GM21717 (cell line): ENCODE results near the gene BMP7.

Experiments used
- ATAC-seq: cut with Tn5 transposase; IDR thresholded peaks from one replicate; pipeline ENCODE4 v1.9.1; 2021; ENCODE audit warnings: mild to moderate bottlenecking, moderate library complexity; ENCODE audit not compliant: unreplicated experiment

The BMP7 gene

GRCh38 chr20:57131601-57132391 lies 134.6 kb downstream of the BMP7 start:
- no peak for ATAC-seq

DNA sequence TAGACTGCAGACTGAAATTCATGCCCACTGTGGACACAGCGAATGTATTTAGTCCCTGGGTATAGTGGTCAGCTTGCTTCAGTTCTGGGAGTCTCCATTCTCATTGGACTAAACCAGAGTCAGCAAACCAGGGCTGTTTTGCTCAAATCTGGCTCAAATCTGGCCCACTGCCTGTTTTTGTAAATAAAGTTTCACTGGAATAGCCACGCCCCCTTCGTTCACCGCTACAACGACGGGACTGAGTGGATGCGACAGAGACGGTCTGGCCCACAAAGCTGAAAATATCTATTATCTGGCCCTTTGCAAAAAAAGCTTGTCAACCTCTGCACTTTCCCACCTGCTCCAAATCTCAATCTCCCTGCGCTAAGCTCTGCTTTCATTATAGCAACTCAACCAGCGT lies 135.4 kb downstream of the BMP7 start:
- ATAC-seq: no peak

DNA sequence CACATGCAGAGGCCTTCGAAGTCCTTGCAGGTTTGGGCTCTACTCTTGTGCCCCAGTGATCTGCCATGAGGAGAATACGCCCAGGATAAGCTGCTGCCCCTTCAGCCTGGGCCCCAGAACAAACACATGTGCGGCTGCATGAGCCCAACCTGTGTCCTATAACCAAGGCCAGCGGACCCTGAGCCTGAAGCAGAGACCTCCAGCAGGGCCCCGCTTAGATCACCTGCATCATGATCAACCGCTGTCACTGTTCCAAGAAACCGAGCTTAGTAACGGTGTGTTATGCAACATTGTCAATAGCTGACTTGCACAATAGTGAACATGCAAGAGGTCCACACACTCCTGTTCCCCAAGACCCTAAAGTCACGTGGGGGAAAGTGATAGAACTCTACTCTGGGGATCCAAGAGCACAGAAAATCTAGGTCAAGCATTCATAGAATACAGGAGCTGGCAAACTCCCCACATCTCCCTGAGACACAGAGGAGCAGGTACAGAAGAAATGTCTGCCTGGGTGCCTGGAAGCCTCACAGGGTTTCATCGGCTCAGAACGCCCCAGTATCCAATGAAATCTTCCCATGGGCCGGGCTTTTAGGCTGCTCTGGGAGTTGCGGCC lies 136.2 kb downstream of the BMP7 start:
- no peak for ATAC-seq

DNA sequence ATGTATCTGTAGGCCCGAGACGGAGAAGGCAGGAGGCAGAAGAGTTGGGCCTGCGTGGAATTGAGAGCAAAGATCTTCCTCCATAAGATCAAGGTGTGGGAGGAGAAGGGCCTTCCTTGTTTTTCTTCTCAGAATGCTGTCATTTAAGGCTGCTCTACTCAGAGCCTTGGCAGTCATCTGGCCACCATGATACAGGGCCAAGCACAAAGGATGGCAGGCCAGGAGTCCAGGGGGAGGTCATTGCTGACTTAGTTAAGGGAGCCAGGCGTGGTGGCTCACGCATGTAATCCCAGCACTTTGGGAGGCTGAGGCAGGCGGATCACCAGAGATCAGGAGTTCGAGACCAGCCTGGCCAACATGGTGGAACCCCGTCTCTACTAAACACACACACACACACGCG lies 137.1 kb downstream of the BMP7 start:
- no peak for ATAC-seq

GRCh38 chr20:57128044-57128757 lies 138.2 kb downstream of the BMP7 start:
- no peak for ATAC-seq

- ATAC-seq: no peak
Observed at GRCh38 chr20:57126481-57127092, 139.9 kb downstream of the BMP7 start.

- no peak for ATAC-seq
Observed at GRCh38 chr20:57124800-57125517, 141.5 kb downstream of the BMP7 start.

DNA sequence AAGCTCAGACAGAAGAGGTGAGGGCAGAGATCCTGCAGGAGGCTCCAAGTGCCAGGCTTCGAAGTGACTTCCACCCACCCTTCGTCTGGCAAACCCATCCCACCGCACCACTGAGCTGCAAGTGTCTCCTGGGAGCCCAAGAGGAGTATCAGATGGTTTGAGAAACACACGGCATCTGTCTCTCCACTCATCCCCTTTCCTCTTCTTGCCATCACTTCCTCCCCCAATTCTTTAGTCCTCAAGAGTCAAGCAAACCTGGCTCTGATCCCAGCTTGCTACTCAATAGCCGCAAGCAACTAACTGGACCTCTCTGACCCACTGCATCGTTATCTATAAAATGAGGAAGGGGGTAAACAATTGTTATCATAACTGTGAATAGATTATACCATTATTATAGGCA lies 142.1 kb downstream of the BMP7 start:
- ATAC-seq: no peak

GRCh38 chr20:57123504-57123903 lies 142.9 kb downstream of the BMP7 start:
- ATAC-seq: no peak

DNA sequence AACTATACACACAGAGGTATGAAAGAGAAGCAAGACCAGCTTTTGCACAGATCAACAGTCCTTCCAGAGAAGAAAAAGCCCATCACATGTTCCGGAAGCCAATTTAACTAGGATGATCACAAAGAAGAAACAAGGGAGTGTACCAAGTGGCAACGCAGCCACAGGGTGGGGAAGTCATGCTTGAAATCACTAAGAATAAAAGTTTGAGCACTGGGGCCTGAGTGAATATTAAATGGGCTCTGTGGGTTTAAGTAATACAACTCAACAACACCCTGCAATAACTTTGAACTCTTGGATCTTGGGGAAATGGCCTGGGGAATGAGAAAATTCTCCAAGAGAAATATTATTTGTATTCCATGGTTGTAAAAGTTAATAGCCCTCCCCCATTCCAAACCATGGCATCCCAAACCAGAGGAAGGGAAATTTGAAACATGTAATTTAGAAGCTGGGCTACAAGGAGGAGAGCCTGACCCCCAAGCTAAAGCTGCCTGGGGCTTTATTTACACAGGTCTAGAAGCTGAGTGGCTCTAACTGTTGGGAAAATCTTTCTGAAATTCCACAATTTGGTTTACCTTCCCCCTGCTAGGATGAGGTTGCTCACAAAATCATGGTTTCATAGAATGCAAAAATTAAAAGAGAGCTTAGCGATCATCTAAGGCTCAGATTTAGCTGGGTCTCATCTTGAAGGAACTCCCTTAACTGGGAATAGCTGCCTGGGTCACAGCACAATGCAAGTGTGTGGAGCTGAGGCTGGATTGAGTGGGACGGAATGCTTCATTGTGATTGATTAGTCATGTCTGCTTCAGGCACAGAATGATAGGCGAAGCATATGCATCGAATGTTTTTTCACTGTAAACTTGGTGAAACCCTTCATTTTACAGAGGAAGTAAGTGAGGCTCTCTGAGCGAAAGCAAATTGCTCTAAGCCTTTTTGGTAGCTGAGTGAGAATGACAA lies 143.6 kb downstream of the BMP7 start:
- ATAC-seq: no peak

DNA sequence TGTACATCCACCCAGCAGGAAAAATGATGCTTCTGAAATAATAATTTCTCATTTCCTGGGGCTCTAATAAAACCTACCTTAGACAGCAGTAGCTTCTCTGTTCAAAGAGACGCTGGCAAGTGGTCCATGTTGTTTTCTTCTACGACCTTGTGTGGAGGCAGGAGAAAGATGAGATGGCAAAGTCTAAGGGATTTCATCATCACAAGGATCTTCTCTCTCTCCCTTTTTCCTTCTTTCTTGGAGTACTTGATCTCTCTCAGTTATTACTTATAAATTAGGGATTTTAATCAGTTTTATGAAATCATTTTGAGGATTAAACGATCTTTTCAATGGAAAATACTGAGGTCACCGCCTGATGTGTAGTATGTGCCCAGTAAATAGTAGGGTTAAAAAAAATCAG lies 147.5 kb downstream of the BMP7 start:
- ATAC-seq: no peak
